Skeletal muscle tissue (tissue), 4 donors: ENCODE measurements around the gene ABLIM2. TPM values are rescaled to one million over a fixed set of nuclear protein-coding genes. Genes with fewer than 3 reads are reported as not detected.
A peak's percentile ranks its signal among the peaks of the same experiment; 100 is the strongest.
"Not testable (repeated sequence)": the region's sequence is repeated elsewhere in the genome, so short reads cannot be mapped to it uniquely, and the experiment has no call there.

ENCODE experiments used
- H3K27ac ChIP-seq: one replicate; pipeline ENCODE4 v1.7.0; 2013; ENCODE audit warnings: mild to moderate bottlenecking, low read depth, low read length, inconsistent platforms
- H3K27me3 ChIP-seq, 3 donors: one replicate each; pipeline ENCODE4 v1.7.0; 2013; ENCODE audit warnings: low read length in 3 of 3; ENCODE audit not compliant: control insufficient read depth in 3 of 3, insufficient read depth in 3 of 3
- H3K36me3 ChIP-seq, 3 donors: one replicate each; pipeline ENCODE4 v1.7.0; 2013; ENCODE audit warnings: low read length in 3 of 3; ENCODE audit not compliant: control insufficient read depth in 3 of 3, insufficient read depth in 3 of 3
- H3K4me1 ChIP-seq, 3 donors: one replicate each; pipeline ENCODE4 v1.7.0; 2013; ENCODE audit warnings: low read length in 3 of 3, mild to moderate bottlenecking in 3 of 3; ENCODE audit not compliant: control insufficient read depth in 3 of 3, insufficient read depth in 3 of 3
- H3K4me3 ChIP-seq, 3 donors: one replicate each; pipeline ENCODE4 v1.7.0; 2013; ENCODE audit warnings: low read length in 3 of 3
- H3K9ac ChIP-seq, 3 donors: one replicate each; pipeline ENCODE4 v1.7.0; 2013; ENCODE audit warnings: low read length in 3 of 3, mild to moderate bottlenecking in 3 of 3, moderate library complexity in 2 of 3, low read depth in 1 of 3
- H3K9me3 ChIP-seq, 3 donors: one replicate each; pipeline ENCODE4 v1.7.0; 2013; ENCODE audit warnings: low read length in 3 of 3; ENCODE audit not compliant: control insufficient read depth in 3 of 3
- total RNA-seq: library from RNA; depleted of rRNA; stranded (reverse); fragments of >200 nt; gene quantifications from one replicate; pipeline ENCODE4 v1.2.3, GENCODE V29; 2014
- donor health status: Osteomylitis.

ABLIM2 gene
- total RNA-seq, 1 donor from 2014 or later: 7.3 TPM

DNA sequence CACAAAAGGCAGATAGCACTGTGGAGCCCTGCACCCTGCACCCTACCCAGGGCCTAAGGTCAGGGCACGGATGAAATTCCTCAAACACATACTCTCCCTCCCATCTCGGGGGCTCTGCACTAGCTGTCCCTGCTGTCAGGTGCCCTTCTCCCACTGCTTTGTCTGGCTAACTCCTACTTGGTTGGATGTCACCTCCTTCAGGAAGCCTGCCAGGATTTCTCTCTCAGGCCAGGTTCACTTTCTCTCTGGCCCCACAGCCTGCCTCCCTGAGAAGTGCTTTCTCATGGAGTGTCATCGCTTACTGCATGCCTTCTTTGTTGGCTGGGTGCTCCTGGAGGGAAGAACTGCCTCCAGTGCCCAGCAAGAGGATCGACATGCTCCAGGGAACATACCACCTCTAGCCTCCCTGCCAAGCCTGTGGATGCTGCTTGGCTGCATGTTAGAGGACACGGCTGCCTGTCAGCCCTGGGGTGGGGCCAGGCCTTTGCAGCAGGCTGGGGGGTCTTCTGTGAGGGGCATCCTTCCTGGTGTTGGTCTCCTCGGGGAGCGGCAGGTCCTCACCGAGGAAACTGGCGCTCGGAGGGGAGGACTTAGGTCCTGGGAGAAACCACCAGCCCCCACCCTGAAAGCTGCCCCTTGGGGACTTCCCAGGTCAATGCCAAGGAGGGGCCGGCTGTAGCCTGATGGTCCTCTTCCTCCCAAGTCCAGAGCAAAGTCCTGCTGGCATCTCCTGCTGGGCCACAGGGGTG is 15.0 kb downstream of the ABLIM2 start:
- Histone ChIP-seq H3K36me3 (no peaks in the 10 kb centered on the region), H3K4me1 (peaks cover 54 to 68% (median 59%) of the 10 kb centered on the region in 3 donors), H3K9me3 (no peaks in the 10 kb centered on the region), H3K9ac (peak overlapping the region; percentile 74 to 82 (median 78)), H3K4me3 (peak overlapping the region in 2 of 3 donors; percentile 36 to 45), H3K27me3 (no peaks in the 10 kb centered on the region), H3K27ac (peak overlapping the region; percentile 98)

DNA sequence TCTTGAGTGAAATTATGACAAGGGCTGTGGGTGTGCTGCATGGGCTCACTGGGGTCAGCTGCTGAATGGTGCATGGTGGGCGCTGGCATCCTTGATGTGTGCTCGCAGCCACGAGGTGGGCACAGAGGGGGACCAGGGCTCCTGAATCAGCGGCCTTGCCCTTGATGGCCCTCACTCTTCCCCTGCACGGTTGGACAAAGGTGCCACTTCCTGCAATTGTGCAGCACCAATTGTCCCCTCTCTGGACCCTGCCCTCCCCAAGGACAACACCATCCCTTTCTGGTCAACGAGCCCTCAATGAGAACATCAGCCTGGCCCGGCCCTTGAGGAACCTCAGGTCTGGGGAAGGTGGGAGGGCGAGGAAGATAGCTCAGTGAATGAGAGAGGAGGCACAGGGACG is 16.1 kb downstream of the ABLIM2 start:
- H3K4me1 ChIP-seq: peaks cover 54 to 62% (median 58%) of the 10 kb centered on the region in 3 donors
- H3K9me3 ChIP-seq: no peaks in the 10 kb centered on the region
- peak overlapping the region in 2 of 3 donors; percentile 48 to 49 for H3K4me3 ChIP-seq
- H3K36me3 ChIP-seq: no peaks in the 10 kb centered on the region
- peak overlapping the region; percentile 98 for H3K27ac ChIP-seq
- peak overlapping the region; percentile 52 to 79 (median 63) for H3K9ac ChIP-seq
- H3K27me3 ChIP-seq: no peaks in the 10 kb centered on the region

DNA sequence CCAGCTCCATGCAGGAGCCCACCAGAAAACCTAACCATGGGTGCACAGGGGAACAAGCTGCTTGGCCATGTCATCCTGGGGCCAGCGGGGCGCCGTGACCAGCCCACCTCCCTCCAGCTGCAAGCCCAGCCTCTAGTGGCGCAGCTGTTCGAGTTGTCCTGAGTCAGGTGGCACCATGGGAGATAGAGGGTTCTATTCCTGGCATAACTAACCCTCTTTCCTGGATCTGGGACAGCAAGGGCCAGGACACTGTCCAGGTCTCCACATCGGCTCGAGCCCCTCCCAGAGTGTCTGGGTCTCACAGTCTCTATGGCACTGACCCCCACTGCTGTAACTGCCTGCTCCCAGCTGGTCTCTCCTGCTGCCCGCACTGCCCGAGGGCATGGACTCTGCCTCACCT is 16.7 kb downstream of the ABLIM2 start:
- H3K9ac ChIP-seq: peak overlapping the region; percentile 52 to 79 (median 63)
- H3K36me3 ChIP-seq: no peaks in the 10 kb centered on the region
- H3K27me3 ChIP-seq: no peaks in the 10 kb centered on the region
- no peaks in the 10 kb centered on the region for H3K9me3 ChIP-seq
- H3K27ac ChIP-seq: peak overlapping the region; percentile 98
- H3K4me3 ChIP-seq: peak overlapping the region in 2 of 3 donors; percentile 48 to 49
- H3K4me1 ChIP-seq: peaks cover 54 to 57% (median 56%) of the 10 kb centered on the region in 3 donors

DNA sequence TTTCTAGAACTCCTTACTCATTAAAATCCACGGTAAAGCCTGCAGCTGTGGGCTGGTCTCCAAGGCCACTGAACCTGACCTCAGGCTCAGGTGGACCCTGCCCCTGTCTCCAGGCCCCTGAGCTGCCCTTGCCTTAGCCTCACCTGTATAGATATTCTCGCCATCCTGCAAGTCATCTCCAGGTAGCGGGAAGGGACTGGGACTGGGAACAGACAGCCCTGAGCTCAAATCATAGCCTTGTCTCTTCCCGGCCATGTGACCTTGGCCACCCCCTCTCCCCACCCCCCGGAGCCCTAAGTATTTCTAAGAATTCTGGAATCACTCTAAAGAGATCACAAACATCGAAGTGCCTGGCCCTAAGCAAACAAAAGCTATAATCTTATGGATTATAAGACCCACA is 17.7 kb downstream of the ABLIM2 start:
- peaks cover 48 to 59% (median 57%) of the 10 kb centered on the region in 3 donors for H3K4me1 ChIP-seq

DNA sequence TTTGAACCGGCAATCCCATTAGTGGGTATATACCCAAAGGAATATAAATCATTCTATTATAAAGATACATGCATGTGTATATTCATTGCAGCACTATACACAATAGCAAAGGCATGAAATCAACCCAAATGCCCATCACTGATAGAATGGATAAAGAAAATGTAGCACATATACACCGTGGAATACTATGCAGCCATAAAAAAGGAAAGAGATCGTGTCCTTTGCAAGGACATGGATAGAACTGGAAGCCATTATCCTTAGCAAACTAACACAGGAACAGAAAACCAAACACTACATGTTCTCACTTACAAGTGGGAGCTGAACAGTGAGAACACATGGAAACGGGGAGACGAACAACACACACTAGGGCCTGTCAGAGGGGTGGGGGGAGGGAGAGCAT is 18.9 kb downstream of the ABLIM2 start:
- not testable (repeated sequence) for H3K36me3 ChIP-seq, H3K9ac ChIP-seq, H3K4me3 ChIP-seq, H3K27me3 ChIP-seq, H3K9me3 ChIP-seq, H3K27ac ChIP-seq
- peaks cover 39 to 63% (median 56%) of the 10 kb centered on the region in 3 donors for H3K4me1 ChIP-seq

More for the DNA sequence above, 17.7 kb downstream of the ABLIM2 start:
- Histone ChIP-seq H3K27me3 (no peaks in the 10 kb centered on the region), H3K9ac (peak overlapping the region; percentile 44 to 79 (median 52)), H3K9me3 (no peaks in the 10 kb centered on the region), H3K27ac (peak overlapping the region; percentile 98), H3K4me3 (no peak overlapping the region), H3K36me3 (no peaks in the 10 kb centered on the region)

DNA sequence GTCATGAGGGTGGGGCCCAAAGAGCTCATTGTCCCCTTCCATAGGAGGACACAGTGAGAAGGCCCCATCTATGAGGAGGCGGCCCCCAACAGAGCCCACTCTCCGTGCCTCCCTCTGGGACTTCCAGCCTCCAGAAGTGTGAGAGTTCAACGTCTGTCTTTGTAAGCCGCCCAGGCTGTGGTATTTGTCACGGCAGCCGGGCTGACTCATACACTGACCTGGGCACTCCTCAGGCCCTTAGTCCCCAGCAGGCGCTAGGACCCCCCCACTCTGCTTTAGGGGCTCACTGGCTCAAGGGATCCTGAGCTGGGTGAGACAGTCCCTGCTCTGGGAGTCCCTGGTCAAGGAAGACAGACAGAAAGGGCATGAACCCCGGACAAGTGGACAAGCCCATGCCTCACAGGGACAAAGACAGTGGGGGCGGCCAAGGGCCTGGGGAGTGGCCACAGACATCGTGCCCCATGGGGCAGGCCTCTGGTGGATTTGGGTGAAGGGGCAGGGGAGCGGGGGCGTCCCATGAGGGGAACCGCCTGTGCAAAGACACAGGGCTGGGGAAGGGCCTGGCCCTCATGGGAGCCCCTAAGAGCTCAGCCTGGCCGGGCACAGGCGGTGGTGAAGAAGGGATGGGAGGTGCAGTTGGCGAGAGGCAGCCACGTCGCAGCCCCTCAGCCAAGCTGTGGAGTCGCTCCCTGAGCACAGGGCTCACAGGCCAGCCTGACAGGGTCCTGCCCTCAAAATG is 21.5 kb downstream of the ABLIM2 start:
- H3K9me3 ChIP-seq: no peaks in the 10 kb centered on the region
- H3K27ac ChIP-seq: no peak overlapping the region
- H3K27me3 ChIP-seq: no peaks in the 10 kb centered on the region
- no peak overlapping the region for H3K9ac ChIP-seq
- peaks cover 19 to 50% (median 42%) of the 10 kb centered on the region in 3 donors for H3K4me1 ChIP-seq
- H3K4me3 ChIP-seq: no peak overlapping the region
- no peaks in the 10 kb centered on the region for H3K36me3 ChIP-seq

DNA sequence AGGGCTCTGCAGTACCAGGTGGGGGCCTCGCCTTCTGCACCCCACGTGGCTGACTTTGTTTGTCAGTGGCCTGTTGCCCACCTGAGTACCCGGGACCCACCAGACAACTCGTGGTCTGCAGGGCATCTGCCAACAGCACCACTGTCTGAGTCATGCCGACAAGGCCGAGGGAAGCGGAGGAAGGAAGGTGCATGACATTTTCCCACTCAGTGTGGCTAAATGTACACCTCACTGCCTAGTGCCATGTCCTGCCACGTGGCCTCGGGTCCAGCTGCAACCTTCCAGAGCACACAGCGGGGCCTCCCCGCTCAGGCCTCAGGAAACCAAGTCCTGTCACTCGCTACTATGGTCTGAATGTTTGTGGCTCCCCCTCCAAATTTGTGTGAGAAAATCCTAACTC is 22.1 kb downstream of the ABLIM2 start:
- no peaks in the 10 kb centered on the region for H3K27me3 ChIP-seq
- H3K9ac ChIP-seq: no peak overlapping the region
- no peak overlapping the region for H3K4me3 ChIP-seq
- H3K4me1 ChIP-seq: peaks cover 12 to 44% (median 36%) of the 10 kb centered on the region in 3 donors
- H3K9me3 ChIP-seq: no peaks in the 10 kb centered on the region
- no peak overlapping the region for H3K27ac ChIP-seq
- H3K36me3 ChIP-seq: no peaks in the 10 kb centered on the region

DNA sequence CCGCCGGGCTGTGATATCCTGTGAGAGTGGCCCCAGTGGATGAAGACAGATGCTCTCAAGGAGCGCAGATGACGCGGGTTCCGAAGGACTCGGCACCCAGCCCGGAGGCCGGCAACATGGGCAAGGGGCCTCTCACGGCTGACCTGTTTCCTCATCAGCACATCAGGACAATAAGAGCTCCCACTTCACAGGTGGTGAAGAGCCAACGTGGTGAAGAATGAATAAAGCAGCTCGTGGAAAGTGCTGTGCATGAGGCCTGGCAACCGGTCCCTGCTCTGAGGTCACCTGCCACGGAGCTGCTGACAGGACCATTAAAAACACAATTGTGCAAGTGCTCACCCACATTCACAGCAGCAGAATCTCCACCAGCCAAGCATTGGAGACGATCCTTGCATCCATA is 22.9 kb downstream of the ABLIM2 start:
- peak overlapping the region in 1 of 3 donors; percentile 25 for H3K9ac ChIP-seq
- H3K9me3 ChIP-seq: no peaks in the 10 kb centered on the region
- peaks cover 4 to 39% (median 31%) of the 10 kb centered on the region in 3 donors for H3K4me1 ChIP-seq
- no peak overlapping the region for H3K27ac ChIP-seq
- H3K4me3 ChIP-seq: no peak overlapping the region
- no peaks in the 10 kb centered on the region for H3K36me3 ChIP-seq
- no peaks in the 10 kb centered on the region for H3K27me3 ChIP-seq

DNA sequence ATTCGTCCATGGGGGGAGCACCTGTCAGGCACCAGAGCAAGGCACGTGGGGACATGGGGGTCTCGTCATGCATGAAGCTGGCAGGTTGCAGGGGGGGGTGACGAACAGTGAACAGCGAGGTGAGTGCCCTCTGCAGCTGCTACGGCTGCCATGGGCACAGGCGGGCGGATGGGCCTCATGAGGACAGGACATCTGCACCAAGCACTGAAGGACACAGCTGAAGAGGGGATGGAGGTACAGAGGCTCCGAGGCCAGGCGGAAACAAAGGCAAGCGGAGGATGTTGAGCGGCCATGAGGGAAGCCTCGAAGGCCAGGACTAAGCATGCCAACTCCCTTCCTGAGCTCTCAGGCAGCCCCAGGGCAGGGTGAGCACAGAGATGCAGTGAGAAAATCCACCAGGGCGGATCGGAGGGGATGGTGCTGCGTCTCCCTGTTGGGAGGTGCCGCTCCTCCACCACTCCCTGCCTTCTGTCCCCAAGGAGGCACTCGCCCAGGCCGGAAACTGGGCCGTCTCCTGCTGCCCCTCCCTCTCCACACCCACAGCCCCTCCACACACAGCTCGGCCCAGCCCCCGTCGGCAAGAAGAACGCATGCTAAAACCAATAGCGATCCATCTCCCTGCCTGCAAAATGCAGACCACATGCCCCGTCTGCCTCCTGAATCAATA is 24.6 kb downstream of the ABLIM2 start:
- Histone ChIP-seq H3K9ac (no peak overlapping the region), H3K27me3 (no peaks in the 10 kb centered on the region), H3K36me3 (no peaks in the 10 kb centered on the region), H3K27ac (no peak overlapping the region), H3K9me3 (no peaks in the 10 kb centered on the region), H3K4me1 (peaks cover 10 to 51% (median 39%) of the 10 kb centered on the region in 3 donors), H3K4me3 (no peak overlapping the region)
